Measurements from ENCODE around the gene MTAP. TPM values are rescaled to one million over a fixed set of nuclear protein-coding genes. Genes with fewer than 3 reads are reported as not detected.

Gene MTAP
- total and polyA plus RNA-seq, 7 donors, result 4.3 to 16.6 (median 14.8) TPM

DNA sequence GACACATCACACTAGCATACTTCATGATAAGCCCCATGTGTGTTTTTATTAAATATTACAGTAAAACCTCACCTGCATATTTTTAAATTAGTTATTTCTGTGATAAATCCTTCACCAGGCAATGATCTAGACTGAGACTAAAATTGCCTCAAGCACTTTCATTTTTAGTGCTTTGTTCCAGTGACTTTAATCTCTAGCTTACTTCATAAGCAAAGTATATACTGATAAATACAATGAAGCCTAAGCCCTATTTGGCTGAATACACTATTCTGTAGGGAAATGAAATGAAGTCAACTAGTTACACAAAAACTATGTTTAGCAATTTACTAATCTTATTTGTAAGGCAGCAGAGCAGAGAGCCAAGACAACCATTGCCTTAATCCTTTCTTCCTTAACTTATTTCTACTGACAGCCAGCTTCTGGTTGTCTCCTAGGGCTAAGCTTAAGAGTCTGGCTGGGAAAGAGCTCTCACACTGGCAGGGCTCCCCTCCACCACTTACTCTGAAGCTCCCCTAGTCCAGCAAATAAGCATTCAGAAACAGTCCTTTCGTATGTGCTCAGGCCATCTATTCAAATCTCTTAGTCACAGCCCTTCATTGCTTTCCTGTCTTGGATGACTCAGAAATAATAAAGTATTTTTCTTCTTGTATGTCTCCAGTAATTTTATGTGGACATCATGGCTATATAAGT lies 31.4 kb upstream of the MTAP start:
- intact Hi-C loops (cut with DNase I), result no loop called here

DNA sequence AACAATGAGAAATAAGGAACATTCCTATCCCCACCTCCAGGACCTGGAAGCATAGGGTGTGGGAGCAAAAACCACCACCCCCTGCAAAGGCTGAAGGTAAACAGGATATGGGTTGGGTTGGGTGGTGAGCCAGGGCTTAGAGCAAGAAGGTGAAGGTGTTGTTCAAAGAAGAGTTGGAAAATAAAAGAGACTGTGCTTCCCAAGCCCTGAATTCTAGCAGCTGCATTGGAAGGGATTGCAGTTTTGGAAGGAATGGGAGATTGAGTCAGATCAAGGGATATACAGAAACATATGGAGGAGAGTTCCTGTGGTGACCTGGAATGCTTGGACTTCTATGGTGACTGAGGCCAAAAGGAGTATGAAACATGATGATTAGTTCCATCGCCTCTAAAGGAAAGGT lies 24.7 kb upstream of the MTAP start:
- Histone ChIP-seq H3K4me1 (no peaks in the 10 kb centered on the region), H3K27me3 (ENCODE audit: insufficient read depth in 3 of 3, low read length in 2 of 3) (peaks cover 2 to 8% (median 3%) of the 10 kb centered on the region in 3 donors), H3K9me3 (no peaks in the 10 kb centered on the region), H3K27ac (no peak overlapping the region), H3K36me3 (ENCODE audit: insufficient read depth in 1 of 2, low read depth in 1 of 2) (no peaks in the 10 kb centered on the region), H3K4me3 (no peak overlapping the region)
- ATAC-seq, result no peak
- TF ChIP-seq, protein P1, sequence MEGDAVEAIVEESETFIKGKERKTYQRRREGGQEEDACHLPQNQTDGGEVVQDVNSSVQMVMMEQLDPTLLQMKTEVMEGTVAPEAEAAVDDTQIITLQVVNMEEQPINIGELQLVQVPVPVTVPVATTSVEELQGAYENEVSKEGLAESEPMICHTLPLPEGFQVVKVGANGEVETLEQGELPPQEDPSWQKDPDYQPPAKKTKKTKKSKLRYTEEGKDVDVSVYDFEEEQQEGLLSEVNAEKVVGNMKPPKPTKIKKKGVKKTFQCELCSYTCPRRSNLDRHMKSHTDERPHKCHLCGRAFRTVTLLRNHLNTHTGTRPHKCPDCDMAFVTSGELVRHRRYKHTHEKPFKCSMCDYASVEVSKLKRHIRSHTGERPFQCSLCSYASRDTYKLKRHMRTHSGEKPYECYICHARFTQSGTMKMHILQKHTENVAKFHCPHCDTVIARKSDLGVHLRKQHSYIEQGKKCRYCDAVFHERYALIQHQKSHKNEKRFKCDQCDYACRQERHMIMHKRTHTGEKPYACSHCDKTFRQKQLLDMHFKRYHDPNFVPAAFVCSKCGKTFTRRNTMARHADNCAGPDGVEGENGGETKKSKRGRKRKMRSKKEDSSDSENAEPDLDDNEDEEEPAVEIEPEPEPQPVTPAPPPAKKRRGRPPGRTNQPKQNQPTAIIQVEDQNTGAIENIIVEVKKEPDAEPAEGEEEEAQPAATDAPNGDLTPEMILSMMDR (IDR thresholded peaks at IDR 0.05), result no peak
- no peak for DNase-seq
- intact Hi-C loops (cut with DNase I), result no loop called here
- WGBS, 3 donors, result 69 to 78% (median 70%) methylated on average over 1 of the region's 1 CpG

More for the DNA sequence above, 31.4 kb upstream of the MTAP start:
- H3K4me3 ChIP-seq, result no peak overlapping the region
- H3K36me3 ChIP-seq (ENCODE audit: insufficient read depth in 1 of 2, low read depth in 1 of 2), result no peaks in the 10 kb centered on the region
- no peaks in the 10 kb centered on the region for H3K9me3 ChIP-seq
- DNase-seq (no peak), ATAC-seq (no peak)
- TF ChIP-seq, protein P1 (IDR thresholded peaks at IDR 0.05), result no peak
- H3K27me3 ChIP-seq (ENCODE audit: insufficient read depth in 3 of 3, low read length in 2 of 3), result peaks cover 0 to 3% (median under 1%) of the 10 kb centered on the region in 3 donors
- 41 to 48% (median 43%) methylated on average over 1 of the region's 1 CpG for WGBS, 3 donors
- H3K27ac ChIP-seq, result no peak overlapping the region
- no peaks in the 10 kb centered on the region for H3K4me1 ChIP-seq

DNA sequence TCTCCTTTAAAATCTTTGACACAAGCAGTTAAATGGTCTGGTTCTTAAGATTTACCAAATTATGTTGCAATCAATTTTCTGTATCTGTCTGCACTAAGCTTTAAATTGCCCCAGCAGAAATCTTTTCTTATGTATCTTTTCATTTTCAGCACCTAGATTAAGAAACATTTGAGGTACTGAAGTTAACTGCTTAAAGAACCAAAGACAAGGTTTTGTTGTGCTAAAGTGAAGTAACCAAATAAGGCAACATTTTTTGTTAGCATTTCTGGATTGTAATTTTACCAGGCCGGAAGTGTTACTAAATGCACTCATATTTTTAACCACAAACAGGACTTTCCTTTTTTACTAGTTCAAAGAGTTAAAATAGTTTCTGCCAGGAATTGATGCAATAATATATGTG lies 24.1 kb upstream of the MTAP start:
- 37 to 67% (median 43%) methylated on average over 1 of the region's 1 CpG for WGBS, 3 donors
- intact Hi-C loops (cut with DNase I), result no loop called here
- Histone ChIP-seq H3K27me3 (ENCODE audit: insufficient read depth in 3 of 3, low read length in 2 of 3) (peaks cover 2 to 8% (median 3%) of the 10 kb centered on the region in 3 donors), H3K36me3 (ENCODE audit: insufficient read depth in 1 of 2, low read depth in 1 of 2) (no peaks in the 10 kb centered on the region), H3K9me3 (no peaks in the 10 kb centered on the region), H3K27ac (no peak overlapping the region), H3K4me3 (no peak overlapping the region), H3K4me1 (no peaks in the 10 kb centered on the region)
- no peak for DNase-seq
- no peak for ATAC-seq
- TF ChIP-seq, protein P1 (IDR thresholded peaks at IDR 0.05), result no peak

DNA sequence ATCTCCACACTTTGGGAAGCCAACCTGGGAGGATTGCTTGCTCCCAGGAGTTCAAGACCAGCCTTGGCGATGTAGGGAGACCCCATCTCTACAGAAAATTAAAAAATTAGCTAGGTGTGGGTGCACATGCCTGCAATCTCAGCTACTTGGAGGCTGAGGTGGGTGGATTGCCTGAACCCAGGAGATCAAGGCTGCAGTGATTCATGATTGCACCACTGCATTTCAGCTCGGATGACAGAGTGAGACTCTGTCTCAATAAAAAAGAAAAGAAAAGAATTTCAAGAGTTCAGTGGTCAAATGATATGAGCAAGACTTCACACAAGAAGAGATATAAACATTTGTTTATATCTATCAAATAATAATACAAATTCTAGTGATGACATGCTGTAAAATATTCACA lies 23.0 kb upstream of the MTAP start:
- intact Hi-C loops (cut with DNase I), result no loop called here
- H3K9me3 ChIP-seq, result no peaks in the 10 kb centered on the region

More for the DNA sequence above, 23.0 kb upstream of the MTAP start:
- ATAC-seq, result no peak
- TF ChIP-seq, protein P1 (IDR thresholded peaks at IDR 0.05), result no peak
- DNase-seq, result no peak
- Histone ChIP-seq H3K4me1 (no peaks in the 10 kb centered on the region), H3K4me3 (no peak overlapping the region), H3K27ac (no peak overlapping the region), H3K27me3 (ENCODE audit: insufficient read depth in 3 of 3, low read length in 2 of 3) (peaks cover 2 to 8% (median 3%) of the 10 kb centered on the region in 3 donors), H3K36me3 (ENCODE audit: insufficient read depth in 1 of 2, low read depth in 1 of 2) (no peaks in the 10 kb centered on the region)
- WGBS, 3 donors, result 72 to 80% (median 72%) methylated on average over 2 of the region's 2 CpGs
